ENCODE results near the gene CSTF2T. TPM values are rescaled to one million over a fixed set of nuclear protein-coding genes. Genes with fewer than 3 reads are reported as not detected.
"Not testable (repeated sequence)": the region's sequence is repeated elsewhere in the genome, so short reads cannot be mapped to it uniquely, and the experiment has no call there.

CSTF2T gene
- total and polyA plus RNA-seq, 4 donors = 6.2 to 25.3 (median 16.4) TPM

- Histone ChIP-seq H3K9ac (ENCODE audit: insufficient read depth in 1 of 2, low read length in 2 of 2) (no peak overlapping the region), H3K27me3 (ENCODE audit: control insufficient read depth in 3 of 3, insufficient read depth in 3 of 3, low read length in 2 of 3) (no peaks in the 10 kb centered on the region), H3K36me3 (ENCODE audit: control insufficient read depth in 4 of 4, insufficient read depth in 4 of 4, low read length in 4 of 4) (peaks cover 0 to 7% (median 2%) of the 10 kb centered on the region in 4 donors), H3K4me3 (no peak overlapping the region), H3K27ac (ENCODE audit: low read depth in 1 of 2, low read length in 1 of 2) (peak overlapping the region in 1 of 2 donors; percentile 29), H3K4me1 (ENCODE audit: control insufficient read depth in 5 of 5, insufficient read depth in 5 of 5, low read length in 5 of 5) (peaks cover 11 to 24% (median 15%) of the 10 kb centered on the region in 5 donors), H3K9me3 (ENCODE audit: control insufficient read depth in 4 of 4, insufficient read depth in 3 of 4, low read length in 3 of 4) (no peaks in the 10 kb centered on the region)
- TF ChIP-seq, protein P1, sequence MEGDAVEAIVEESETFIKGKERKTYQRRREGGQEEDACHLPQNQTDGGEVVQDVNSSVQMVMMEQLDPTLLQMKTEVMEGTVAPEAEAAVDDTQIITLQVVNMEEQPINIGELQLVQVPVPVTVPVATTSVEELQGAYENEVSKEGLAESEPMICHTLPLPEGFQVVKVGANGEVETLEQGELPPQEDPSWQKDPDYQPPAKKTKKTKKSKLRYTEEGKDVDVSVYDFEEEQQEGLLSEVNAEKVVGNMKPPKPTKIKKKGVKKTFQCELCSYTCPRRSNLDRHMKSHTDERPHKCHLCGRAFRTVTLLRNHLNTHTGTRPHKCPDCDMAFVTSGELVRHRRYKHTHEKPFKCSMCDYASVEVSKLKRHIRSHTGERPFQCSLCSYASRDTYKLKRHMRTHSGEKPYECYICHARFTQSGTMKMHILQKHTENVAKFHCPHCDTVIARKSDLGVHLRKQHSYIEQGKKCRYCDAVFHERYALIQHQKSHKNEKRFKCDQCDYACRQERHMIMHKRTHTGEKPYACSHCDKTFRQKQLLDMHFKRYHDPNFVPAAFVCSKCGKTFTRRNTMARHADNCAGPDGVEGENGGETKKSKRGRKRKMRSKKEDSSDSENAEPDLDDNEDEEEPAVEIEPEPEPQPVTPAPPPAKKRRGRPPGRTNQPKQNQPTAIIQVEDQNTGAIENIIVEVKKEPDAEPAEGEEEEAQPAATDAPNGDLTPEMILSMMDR (IDR thresholded peaks at IDR 0.05; ENCODE audit: control extremely low read depth, extremely low read depth) = no peak
- 82 to 88% methylated on average over 5 of the region's 5 CpGs for WGBS, 2 donors
- ATAC-seq (ENCODE audit: insufficient read depth, low FRiP score) (no peak), DNase-seq (no peak)
Observed at GRCh38 chr10:51694086-51694768, 5.2 kb downstream of the CSTF2T start.

DNA sequence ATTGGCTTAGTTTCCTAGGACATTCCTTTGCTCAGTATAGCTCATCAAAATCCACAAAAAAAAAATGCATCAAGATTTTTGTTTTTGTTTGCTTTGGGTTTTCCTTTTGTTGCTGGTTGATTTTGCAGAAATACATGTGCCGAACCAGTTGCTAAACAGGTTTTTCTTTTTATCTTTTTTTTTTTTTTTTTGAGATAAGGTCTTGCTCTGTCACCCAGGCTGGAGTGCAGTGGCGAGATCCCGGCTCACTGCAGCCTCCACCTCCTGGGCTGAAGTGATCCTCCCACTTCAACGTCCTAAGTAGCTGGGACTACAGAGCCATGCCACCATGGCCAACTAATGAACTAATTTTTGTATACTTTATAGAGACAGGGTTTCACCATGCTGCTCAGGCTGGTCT lies 8.3 kb downstream of the CSTF2T start:
- Histone ChIP-seq H3K4me3 (no peak overlapping the region), H3K27me3 (ENCODE audit: control insufficient read depth in 3 of 3, insufficient read depth in 3 of 3, low read length in 2 of 3) (no peaks in the 10 kb centered on the region), H3K9me3 (ENCODE audit: control insufficient read depth in 4 of 4, insufficient read depth in 3 of 4, low read length in 3 of 4) (no peaks in the 10 kb centered on the region), H3K27ac (ENCODE audit: low read depth in 1 of 2, low read length in 1 of 2) (no peak overlapping the region), H3K9ac (ENCODE audit: insufficient read depth in 1 of 2, low read length in 2 of 2) (no peak overlapping the region), H3K36me3 (ENCODE audit: control insufficient read depth in 4 of 4, insufficient read depth in 4 of 4, low read length in 4 of 4) (no peaks in the 10 kb centered on the region), H3K4me1 (ENCODE audit: control insufficient read depth in 5 of 5, insufficient read depth in 5 of 5, low read length in 5 of 5) (peaks cover 0 to 3% (median 0%) of the 10 kb centered on the region in 5 donors)
- TF ChIP-seq, protein P1 (IDR thresholded peaks at IDR 0.05; ENCODE audit: control extremely low read depth, extremely low read depth) = no peak
- 62 to 68% methylated on average over 4 of the region's 4 CpGs for WGBS, 2 donors
- DNase-seq (no peak), ATAC-seq (ENCODE audit: insufficient read depth, low FRiP score) (no peak)

- peaks cover 0 to 3% (median 0%) of the 10 kb centered on the region in 5 donors for H3K4me1 ChIP-seq (ENCODE audit: control insufficient read depth in 5 of 5, insufficient read depth in 5 of 5, low read length in 5 of 5)
- H3K9ac ChIP-seq (ENCODE audit: insufficient read depth in 1 of 2, low read length in 2 of 2) = no peak overlapping the region
- no peaks in the 10 kb centered on the region for H3K27me3 ChIP-seq (ENCODE audit: control insufficient read depth in 3 of 3, insufficient read depth in 3 of 3, low read length in 2 of 3)
- H3K36me3 ChIP-seq (ENCODE audit: control insufficient read depth in 4 of 4, insufficient read depth in 4 of 4, low read length in 4 of 4) = no peaks in the 10 kb centered on the region
- 91 to 93% methylated on average over 3 of the region's 3 CpGs for WGBS, 2 donors
- no peaks in the 10 kb centered on the region for H3K9me3 ChIP-seq (ENCODE audit: control insufficient read depth in 4 of 4, insufficient read depth in 3 of 4, low read length in 3 of 4)
- ATAC-seq (ENCODE audit: insufficient read depth, low FRiP score) (no peak), DNase-seq (no peak)
- TF ChIP-seq, protein P1 (IDR thresholded peaks at IDR 0.05; ENCODE audit: control extremely low read depth, extremely low read depth) = no peak
- no peak overlapping the region for H3K27ac ChIP-seq (ENCODE audit: low read depth in 1 of 2, low read length in 1 of 2)
- no peak overlapping the region for H3K4me3 ChIP-seq
Observed at GRCh38 chr10:51689536-51689935, 9.9 kb downstream of the CSTF2T start.

GRCh38 chr10:51688826-51689225 lies 10.6 kb downstream of the CSTF2T start:
- not testable (repeated sequence) for H3K36me3 ChIP-seq (ENCODE audit: control insufficient read depth in 4 of 4, insufficient read depth in 4 of 4, low read length in 4 of 4); ATAC-seq (ENCODE audit: insufficient read depth, low FRiP score)

More at GRCh38 chr10:51688826-51689225, 10.6 kb downstream of the CSTF2T start:
- not testable (repeated sequence) for H3K4me3 ChIP-seq; H3K9me3 ChIP-seq (ENCODE audit: control insufficient read depth in 4 of 4, insufficient read depth in 3 of 4, low read length in 3 of 4); DNase-seq; H3K9ac ChIP-seq (ENCODE audit: insufficient read depth in 1 of 2, low read length in 2 of 2); H3K27me3 ChIP-seq (ENCODE audit: control insufficient read depth in 3 of 3, insufficient read depth in 3 of 3, low read length in 2 of 3); H3K4me1 ChIP-seq (ENCODE audit: control insufficient read depth in 5 of 5, insufficient read depth in 5 of 5, low read length in 5 of 5); H3K27ac ChIP-seq (ENCODE audit: low read depth in 1 of 2, low read length in 1 of 2)
- 88 to 90% methylated on average over 2 of the region's 2 CpGs for WGBS, 2 donors

Data from lung (tissue), 12 donors.